Kidney epithelial cell (primary cell): ENCODE measurements around the gene UBR7. TPM values are rescaled to one million over a fixed set of nuclear protein-coding genes. Genes with fewer than 3 reads are reported as not detected.

Source experiments
- DNase-seq: peaks from one replicate; pipeline ENCODE4 v3.0.0-alpha.2; 2010; ENCODE audit warnings: low read depth
- H3K27me3 ChIP-seq: 2 replicates; pipeline ENCODE4 v1.6.0; 2011; ENCODE audit warnings: low read length; ENCODE audit not compliant: control insufficient read depth, insufficient read depth
- H3K36me3 ChIP-seq: 2 replicates; pipeline ENCODE4 v1.5.1; 2011; ENCODE audit warnings: low read length; ENCODE audit not compliant: control insufficient read depth, insufficient read depth
- H3K4me3 ChIP-seq: 2 replicates; pipeline ENCODE4 v1.5.1; 2011; ENCODE audit warnings: low read depth, mild to moderate bottlenecking, control low read depth, low read length
- total RNA-seq: library from RNA; depleted of rRNA; stranded (reverse); fragments of >200 nt; gene quantifications from 2 replicates; pipeline ENCODE4 v1.2.3, GENCODE V29; 2015
- TF ChIP-seq, protein P1 (sequence below): IDR thresholded peaks from 2 replicates; pipeline ENCODE4 v1.5.1; 2011; ENCODE audit warnings: mild to moderate bottlenecking, moderate library complexity, low read length, control low read depth, inconsistent platforms; ENCODE audit not compliant: insufficient read depth, poor library complexity, severe bottlenecking

UBR7 gene
- total RNA-seq, 1 donor from 2014 or later, result 16.1 TPM

DNA sequence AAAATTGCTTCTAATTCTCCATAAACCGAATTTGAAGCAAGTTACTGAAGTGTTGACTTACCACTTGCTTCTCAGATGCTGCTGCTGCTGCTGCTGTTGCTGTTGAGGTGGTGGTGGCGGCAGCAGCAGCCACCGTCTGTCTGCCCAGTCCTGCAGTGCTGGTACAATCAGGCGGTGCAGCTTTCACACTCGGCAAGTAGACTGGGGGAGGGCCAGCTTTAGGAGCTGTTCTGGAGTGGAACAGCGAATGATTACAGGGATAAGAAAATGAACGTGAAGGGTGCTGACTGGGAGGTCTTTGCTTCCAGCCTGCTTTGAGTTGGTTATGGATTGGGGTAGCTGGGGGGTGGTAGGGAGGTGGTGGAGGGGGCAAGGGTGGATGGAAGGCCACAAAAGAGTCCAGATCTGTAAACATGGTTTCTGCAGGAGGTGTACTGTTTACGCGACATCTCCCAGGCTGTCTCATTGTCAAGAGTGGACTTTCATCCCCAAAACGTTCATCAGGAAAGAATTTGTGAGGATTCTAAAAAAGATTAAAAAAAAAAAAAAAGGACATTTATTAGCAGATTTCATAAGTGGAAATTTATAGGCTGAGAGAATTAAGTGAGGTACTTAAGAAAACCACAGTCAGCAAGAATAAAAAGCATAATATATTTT, 38.8 kb downstream of the UBR7 start:
- Histone ChIP-seq H3K27me3 (no peaks in the 10 kb centered on the region), H3K36me3 (peaks cover 5% of the 10 kb centered on the region), H3K4me3 (no peak overlapping the region)
- DNase-seq, result no peak
- TF ChIP-seq, protein P1, sequence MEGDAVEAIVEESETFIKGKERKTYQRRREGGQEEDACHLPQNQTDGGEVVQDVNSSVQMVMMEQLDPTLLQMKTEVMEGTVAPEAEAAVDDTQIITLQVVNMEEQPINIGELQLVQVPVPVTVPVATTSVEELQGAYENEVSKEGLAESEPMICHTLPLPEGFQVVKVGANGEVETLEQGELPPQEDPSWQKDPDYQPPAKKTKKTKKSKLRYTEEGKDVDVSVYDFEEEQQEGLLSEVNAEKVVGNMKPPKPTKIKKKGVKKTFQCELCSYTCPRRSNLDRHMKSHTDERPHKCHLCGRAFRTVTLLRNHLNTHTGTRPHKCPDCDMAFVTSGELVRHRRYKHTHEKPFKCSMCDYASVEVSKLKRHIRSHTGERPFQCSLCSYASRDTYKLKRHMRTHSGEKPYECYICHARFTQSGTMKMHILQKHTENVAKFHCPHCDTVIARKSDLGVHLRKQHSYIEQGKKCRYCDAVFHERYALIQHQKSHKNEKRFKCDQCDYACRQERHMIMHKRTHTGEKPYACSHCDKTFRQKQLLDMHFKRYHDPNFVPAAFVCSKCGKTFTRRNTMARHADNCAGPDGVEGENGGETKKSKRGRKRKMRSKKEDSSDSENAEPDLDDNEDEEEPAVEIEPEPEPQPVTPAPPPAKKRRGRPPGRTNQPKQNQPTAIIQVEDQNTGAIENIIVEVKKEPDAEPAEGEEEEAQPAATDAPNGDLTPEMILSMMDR, result no peak

GRCh38 chr14:93246534-93246933, 39.5 kb downstream of the UBR7 start:
- TF ChIP-seq, protein P1, result no peak

DNA sequence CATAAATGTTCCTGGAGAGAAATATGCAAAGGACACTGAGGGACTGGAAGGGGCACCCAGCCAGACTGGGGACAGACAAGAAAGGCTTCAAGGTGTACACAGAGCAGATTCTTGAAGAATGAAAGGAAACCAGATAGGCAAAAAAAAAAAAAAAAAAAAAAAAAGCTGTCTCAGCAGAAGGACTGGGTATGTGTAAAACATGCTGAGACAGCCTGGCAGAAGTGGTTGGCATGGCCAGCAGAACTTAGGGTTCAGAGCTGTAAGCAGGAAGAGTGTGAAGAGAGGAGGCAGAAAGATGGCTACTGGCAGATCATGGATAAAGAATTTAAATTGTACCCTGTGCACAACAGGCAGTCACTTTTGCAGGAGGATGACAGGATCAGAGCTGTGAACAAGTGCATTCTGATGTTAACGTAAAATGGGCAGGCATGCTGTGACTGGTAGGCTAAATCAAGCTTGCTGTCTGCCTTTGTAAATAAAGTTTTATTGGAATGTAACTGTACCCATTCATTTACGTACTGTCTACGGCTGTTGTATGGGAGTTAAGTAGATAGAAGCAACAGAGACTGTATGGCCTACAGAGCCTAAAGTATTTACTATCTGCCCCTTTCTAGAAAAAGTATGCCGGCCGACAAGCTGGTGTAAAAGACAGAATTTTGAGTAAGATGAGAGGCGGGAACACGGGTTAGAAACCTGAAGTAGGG, 42.2 kb downstream of the UBR7 start:
- Histone ChIP-seq H3K27me3 (no peaks in the 10 kb centered on the region), H3K4me3 (no peak overlapping the region), H3K36me3 (no peaks in the 10 kb centered on the region)
- TF ChIP-seq, protein P1, result no peak
- no peak for DNase-seq

More at GRCh38 chr14:93246534-93246933, 39.5 kb downstream of the UBR7 start:
- Histone ChIP-seq H3K27me3 (no peaks in the 10 kb centered on the region), H3K36me3 (peaks cover 5% of the 10 kb centered on the region), H3K4me3 (no peak overlapping the region)
- DNase-seq, result no peak

DNA sequence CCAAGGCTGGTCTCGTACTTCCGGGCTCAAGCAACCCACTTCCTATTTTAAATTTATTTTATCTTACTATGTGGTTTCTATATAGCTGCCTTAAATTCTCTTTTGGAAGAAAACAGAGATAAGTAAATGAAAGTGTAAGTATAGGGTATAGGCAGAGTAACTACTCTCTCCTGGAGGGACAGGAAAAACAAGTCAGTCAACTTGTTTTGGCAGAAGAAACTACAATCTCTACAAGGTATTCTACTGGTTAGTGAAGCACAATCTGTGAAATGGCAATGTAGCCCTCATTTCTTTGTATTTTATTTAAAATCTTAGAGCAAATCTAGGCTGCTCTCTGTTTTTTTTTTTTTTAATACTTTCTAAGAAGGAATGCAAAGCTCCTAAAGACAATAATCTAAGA, 55.4 kb downstream of the UBR7 start:
- Histone ChIP-seq H3K27me3 (no peaks in the 10 kb centered on the region), H3K4me3 (no peak overlapping the region), H3K36me3 (peaks cover 2% of the 10 kb centered on the region)
- DNase-seq, result no peak
- TF ChIP-seq, protein P1, result no peak

DNA sequence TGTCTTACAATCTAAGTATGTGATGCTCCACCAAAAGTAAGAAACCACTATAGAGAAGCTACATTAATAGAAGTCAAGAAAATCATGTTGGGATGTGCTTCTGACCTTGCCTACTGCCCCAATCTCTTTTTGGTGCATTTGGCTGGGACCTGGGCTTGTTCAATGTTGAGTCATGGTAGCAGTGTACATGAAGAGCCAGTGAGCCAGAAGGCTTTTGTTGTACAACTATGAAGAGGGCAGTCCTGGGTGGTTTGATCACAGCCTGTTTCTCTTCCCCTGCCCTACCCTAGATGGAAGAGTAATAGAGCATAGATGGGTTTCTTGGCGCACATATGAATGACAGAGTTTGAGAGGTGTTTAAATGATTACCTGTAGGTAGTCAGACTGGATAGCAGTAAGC, 56.4 kb downstream of the UBR7 start:
- Histone ChIP-seq H3K27me3 (no peaks in the 10 kb centered on the region), H3K36me3 (peaks cover 2% of the 10 kb centered on the region), H3K4me3 (no peak overlapping the region)
- TF ChIP-seq, protein P1, result no peak
- DNase-seq, result no peak

DNA sequence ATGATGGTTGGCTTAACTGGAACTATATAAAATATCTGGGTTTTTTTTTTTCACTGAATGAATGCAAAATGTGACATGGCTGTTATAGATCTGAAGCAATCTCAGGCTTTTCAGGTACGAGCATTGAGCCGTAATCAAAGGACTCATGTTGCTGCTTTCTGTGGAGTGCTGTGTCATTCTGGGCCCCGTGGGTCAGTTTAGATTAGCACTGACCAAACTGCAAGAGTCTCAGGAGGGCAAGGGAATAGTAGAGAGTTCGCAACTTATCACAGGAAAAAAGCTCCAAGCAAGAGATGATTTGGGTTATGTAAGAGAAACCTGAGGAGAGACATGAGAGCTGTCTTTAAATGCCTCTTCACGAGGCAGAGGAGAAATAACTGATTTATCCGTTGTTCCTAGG, 59.1 kb downstream of the UBR7 start:
- no peak overlapping the region for H3K4me3 ChIP-seq
- TF ChIP-seq, protein P1, result no peak

More for the DNA sequence above, 59.1 kb downstream of the UBR7 start:
- peaks cover 2% of the 10 kb centered on the region for H3K36me3 ChIP-seq
- H3K27me3 ChIP-seq, result no peaks in the 10 kb centered on the region
- DNase-seq, result no peak
